ENCODE results near the gene LMAN2L. TPM values are rescaled to one million over a fixed set of nuclear protein-coding genes. Genes with fewer than 3 reads are reported as not detected.

LMAN2L gene
- total RNA-seq, 1 experiment from 2014 or later: 17.6 TPM

DNA sequence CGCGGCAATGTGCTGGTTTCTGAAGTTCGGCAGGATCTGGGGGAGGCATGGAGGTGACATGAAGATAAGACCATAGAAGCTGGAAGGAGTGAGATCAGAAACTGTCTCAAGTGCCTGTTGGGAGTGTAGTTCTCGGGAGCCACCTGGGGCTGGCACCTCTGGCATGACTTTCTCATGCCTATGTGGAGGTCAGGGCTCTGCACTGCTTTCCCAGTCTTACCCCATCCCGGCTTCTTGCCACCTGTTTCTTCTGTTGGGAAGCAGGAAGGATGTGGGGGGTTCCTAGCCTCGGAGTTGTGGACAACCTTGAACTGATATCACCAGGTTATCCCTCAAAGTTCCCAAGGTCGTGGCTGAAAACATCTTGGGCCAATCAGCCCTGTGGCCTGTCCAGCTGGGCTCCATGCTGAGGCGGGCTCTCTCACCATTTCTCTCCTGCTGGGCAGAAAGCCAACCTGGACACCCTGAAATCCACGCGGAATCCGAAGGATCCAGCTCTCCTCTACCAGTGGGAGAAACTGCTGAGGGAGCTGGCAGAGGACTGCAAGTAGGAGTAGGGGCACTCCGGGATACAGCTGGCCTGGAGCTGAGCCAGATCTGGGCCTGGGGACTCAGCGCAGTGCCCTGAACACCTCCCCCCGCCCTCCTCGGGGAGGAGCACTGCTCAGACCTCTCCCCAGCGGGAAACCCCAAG is 54.8 kb downstream of the LMAN2L start:
- H2BK12ac ChIP-seq (ENCODE audit: insufficient read length, low read depth, low read length): no peak overlapping the region
- no peaks in the 10 kb centered on the region for H3K23me2 ChIP-seq (ENCODE audit: insufficient read length, low read depth, low read length, poor library complexity, severe bottlenecking)
- H2AFZ ChIP-seq (ENCODE audit: low read length): no peak overlapping the region
- no peak overlapping the region for H2BK20ac ChIP-seq (ENCODE audit: low read depth, low read length, poor library complexity, severe bottlenecking)
- H3K27ac ChIP-seq (ENCODE audit: insufficient read length, low read depth, low read length): no peak overlapping the region
- H3K79me2 ChIP-seq (ENCODE audit: insufficient read depth, low read length): no peaks in the 10 kb centered on the region
- H3K4me1 ChIP-seq (ENCODE audit: insufficient read depth, low read length): no peaks in the 10 kb centered on the region
- no peak overlapping the region for H2BK120ac ChIP-seq (ENCODE audit: low read depth, low read length, poor library complexity, severe bottlenecking)
- H3K4me2 ChIP-seq (ENCODE audit: insufficient read depth, insufficient read length, low read length): no peak overlapping the region
- no peaks in the 10 kb centered on the region for H3K27me3 ChIP-seq (ENCODE audit: insufficient read depth, low read length)
- no peak overlapping the region for H4K8ac ChIP-seq (replicated peaks; ENCODE audit: insufficient read length, low read depth, low read length)
- Mint-ChIP-seq H3K27me3 (ENCODE audit: low read depth) (no peaks in the 10 kb centered on the region; the same call in 1 of the 2 replicates), H3K4me1 (peaks cover 7 to 17% of the 10 kb centered on the region in 2 experiments), H3K4me3 (no peak overlapping the region), H3K36me3 (ENCODE audit: insufficient read depth in 1 of 3, low read depth in 3 of 3) (no peaks in the 10 kb centered on the region), H3K9me3 (no peaks in the 10 kb centered on the region), H3K27ac (0 out of 7 replicates have a peak overlapping the region, but pooled peaks of 1 of the 3 experiments have one; percentile 37)
- TF ChIP-seq, protein P1, sequence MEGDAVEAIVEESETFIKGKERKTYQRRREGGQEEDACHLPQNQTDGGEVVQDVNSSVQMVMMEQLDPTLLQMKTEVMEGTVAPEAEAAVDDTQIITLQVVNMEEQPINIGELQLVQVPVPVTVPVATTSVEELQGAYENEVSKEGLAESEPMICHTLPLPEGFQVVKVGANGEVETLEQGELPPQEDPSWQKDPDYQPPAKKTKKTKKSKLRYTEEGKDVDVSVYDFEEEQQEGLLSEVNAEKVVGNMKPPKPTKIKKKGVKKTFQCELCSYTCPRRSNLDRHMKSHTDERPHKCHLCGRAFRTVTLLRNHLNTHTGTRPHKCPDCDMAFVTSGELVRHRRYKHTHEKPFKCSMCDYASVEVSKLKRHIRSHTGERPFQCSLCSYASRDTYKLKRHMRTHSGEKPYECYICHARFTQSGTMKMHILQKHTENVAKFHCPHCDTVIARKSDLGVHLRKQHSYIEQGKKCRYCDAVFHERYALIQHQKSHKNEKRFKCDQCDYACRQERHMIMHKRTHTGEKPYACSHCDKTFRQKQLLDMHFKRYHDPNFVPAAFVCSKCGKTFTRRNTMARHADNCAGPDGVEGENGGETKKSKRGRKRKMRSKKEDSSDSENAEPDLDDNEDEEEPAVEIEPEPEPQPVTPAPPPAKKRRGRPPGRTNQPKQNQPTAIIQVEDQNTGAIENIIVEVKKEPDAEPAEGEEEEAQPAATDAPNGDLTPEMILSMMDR (conservative IDR thresholded peaks at IDR 0.05): no peak
- H2BK5ac ChIP-seq (ENCODE audit: insufficient read length, low read length): no peak overlapping the region
- H2BK15ac ChIP-seq (ENCODE audit: low read depth, low read length): no peak overlapping the region
- no CpG with 5 or more reads among the region's 16 CpGs for WGBS (ENCODE audit: extremely low coverage, insufficient read length, low lambda C conversion rate)
- no peak overlapping the region for H4K5ac ChIP-seq (ENCODE audit: insufficient read length, low read depth, low read length)
- H3K9ac ChIP-seq (ENCODE audit: extremely low read depth, insufficient read length, low read length): no peak overlapping the region
- no peak overlapping the region for H3K4ac ChIP-seq (ENCODE audit: low read depth, low read length)
- no peak overlapping the region for H3K14ac ChIP-seq (ENCODE audit: insufficient read depth, low read length)
- H3T11ph ChIP-seq (ENCODE audit: low read length): no peak overlapping the region
- no peaks in the 10 kb centered on the region for H3K79me1 ChIP-seq (ENCODE audit: insufficient read depth, low read depth, low read length, poor library complexity, severe bottlenecking)
- H3K56ac ChIP-seq (ENCODE audit: insufficient read length, low read depth, low read length): no peak overlapping the region
- H2AK5ac ChIP-seq (ENCODE audit: insufficient read length, low read length): no peak overlapping the region
- no peak for DNase-seq
- no peaks in the 10 kb centered on the region for H4K20me1 ChIP-seq (ENCODE audit: control insufficient read depth, insufficient read depth, insufficient read length)
- no peaks in the 10 kb centered on the region for H3K9me3 ChIP-seq (ENCODE audit: control insufficient read depth, low read depth, low read length)
- no peak overlapping the region for H3K23ac ChIP-seq (ENCODE audit: insufficient read length, low read depth, low read length)
- no peak overlapping the region for H3K18ac ChIP-seq (ENCODE audit: insufficient read length, low read depth, low read length)
- H4K91ac ChIP-seq (ENCODE audit: insufficient read length, low read depth, low read length): no peak overlapping the region

All from H9 (cell line).